ENCODE measurements around the gene COG5.
"Not testable (repeated sequence)": the region's sequence is repeated elsewhere in the genome, so short reads cannot be mapped to it uniquely, and the experiment has no call there.

Gene COG5

DNA sequence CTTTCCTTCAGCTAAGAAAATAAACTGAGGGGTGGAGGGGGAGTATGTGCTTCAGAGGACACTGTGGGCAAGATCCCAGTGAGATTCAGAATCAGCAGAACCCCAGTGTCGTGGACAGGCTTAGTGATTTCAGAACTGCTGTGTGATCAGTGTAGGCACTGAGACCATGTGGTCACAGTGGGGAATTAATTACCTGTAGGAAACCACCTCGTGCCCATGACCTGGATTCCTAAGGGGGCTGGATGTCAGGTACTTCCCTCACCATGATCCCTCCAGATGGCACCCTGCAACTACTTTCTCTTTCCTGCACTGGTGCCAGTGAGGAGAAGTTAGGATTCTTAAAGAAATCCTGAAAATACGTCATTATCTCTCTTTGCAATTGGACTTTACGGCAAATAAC is 330.5 kb downstream of the COG5 start:
- no peak overlapping the region for H3K4me3 ChIP-seq (ENCODE audit: low read depth, low read length)
- no peak for TF ChIP-seq CTCF (IDR thresholded peaks at IDR 0.05; ENCODE audit: low read depth, low read length)

DNA sequence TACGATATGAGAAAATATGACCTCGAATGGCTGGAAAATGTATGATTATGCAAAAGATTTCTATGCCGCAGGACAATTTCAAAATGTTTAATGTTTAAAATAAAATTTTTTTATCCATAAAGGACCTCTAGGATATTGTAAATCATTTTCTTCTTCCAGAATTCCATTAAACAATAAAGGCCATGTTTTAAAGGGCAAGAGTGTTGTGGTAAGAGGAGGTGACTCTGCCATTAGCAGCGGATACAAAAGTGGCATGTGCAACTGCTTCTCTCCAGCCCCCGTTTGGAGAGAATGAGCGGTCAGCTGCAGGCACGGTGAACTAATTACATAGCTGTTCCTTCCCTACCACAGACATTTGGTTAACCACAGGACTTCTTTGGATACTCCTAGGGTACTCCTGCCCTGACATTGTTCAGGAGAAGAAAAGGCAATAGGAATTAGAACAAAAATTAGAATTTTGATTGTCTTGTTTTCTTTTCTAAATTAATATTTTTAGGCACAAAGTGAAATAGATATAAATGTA is 331.1 kb downstream of the COG5 start:
- TF ChIP-seq CTCF (IDR thresholded peaks at IDR 0.05; ENCODE audit: low read depth, low read length) = no peak
- H3K4me3 ChIP-seq (ENCODE audit: low read depth, low read length) = no peak overlapping the region

DNA sequence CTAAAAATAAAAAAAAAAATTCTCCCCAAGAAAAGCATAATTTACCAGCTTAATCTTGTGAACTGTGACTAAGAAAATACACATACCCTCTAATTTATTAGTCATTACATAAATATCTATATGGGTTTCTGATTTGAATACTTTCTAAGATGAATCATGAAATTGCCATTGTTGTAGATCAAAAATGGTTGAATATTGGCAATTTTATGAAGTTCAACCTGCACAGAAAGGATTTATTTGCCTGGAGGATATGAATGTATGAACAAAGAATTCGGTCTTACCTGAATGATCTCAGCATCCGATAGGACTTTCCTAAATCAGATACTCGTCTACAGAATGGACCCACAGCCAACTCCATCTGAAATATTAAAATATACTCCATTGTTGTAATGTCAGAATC is 333.4 kb downstream of the COG5 start:
- no peak overlapping the region for H3K4me3 ChIP-seq (ENCODE audit: low read depth, low read length)
- no peak for TF ChIP-seq CTCF (IDR thresholded peaks at IDR 0.05; ENCODE audit: low read depth, low read length)

DNA sequence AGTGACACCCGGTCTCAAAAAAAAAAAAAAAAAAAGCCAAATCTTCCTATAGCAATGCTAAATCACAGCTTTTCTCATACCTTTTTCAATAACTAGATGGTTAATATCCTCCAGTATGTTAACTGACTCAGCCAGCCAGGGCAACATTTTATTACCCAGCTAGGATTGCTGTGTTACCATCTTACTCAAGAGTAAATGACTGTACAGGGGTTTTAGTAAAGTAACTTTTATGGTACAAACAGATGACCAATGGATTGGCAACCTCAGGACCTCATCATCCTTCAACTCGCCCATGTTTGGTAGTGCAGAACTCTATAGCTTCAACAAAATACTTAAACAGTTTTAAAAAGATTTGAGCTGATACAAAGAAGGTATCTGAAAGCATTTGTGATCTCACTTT is 335.4 kb downstream of the COG5 start:
- no peak overlapping the region for H3K4me3 ChIP-seq (ENCODE audit: low read depth, low read length)
- no peak for TF ChIP-seq CTCF (IDR thresholded peaks at IDR 0.05; ENCODE audit: low read depth, low read length)

DNA sequence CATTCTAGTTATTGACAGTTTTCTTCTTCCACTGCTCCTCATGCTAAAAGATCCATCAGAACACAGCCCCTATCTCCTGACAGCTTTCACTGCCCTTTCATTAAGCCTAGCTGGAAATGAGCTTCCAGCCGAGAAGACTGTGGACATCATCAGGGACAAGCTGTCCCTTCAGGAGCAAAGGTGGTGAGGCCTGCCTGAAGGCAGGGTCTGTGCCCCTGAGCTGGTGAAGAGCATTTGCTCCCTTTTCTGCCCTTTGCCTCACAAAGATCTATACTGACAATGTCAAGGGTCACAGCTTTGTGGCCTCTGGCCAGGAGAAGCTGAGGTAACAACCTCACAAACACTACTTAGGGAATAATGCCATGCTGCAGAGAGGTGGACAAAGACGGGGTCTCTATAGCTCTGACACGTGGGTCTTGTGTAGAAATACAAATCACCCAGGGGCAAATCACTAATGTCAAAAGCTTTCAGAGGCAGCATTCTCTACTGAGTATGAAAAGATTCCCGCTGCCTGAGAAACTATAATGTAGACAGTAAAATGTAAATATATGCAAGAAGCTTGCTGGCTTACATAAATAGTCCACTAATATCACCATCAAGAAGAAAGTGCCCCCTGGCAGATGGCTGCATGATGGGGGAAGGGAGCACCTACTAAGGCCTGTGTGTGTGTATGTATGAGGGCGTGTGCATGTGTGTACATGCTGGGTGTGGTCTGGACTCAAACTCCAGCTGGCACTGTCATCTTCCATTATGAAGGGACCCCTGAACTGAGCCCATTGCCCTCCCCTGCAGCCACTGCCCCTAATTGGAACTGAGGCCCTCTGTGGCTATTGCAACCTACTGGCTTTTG is 339.1 kb downstream of the COG5 start:
- no peak overlapping the region for H3K4me3 ChIP-seq (ENCODE audit: low read depth, low read length)
- no peak for TF ChIP-seq CTCF (IDR thresholded peaks at IDR 0.05; ENCODE audit: low read depth, low read length)

DNA sequence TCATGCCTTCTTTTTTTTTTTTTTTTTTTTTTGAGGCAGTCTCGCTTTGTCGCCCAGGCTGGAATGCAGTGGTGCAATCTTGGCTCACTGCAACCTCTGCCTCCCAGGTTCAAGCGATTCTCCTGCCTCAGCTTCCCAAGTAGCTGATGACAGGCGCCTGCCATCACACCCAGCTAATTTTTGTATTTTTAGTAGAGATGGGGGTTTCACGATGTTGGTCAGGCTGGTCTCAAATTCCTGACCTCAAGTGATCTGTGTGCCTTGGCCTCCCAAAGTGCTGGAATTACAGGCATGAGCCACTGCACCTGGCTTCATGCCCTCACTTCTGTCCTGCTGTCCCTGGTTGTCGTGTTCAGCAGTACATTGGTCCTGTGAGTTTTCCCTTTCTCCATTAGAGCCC is 342.9 kb downstream of the COG5 start:
- H3K4me3 ChIP-seq (ENCODE audit: low read depth, low read length) = not testable (repeated sequence)

DNA sequence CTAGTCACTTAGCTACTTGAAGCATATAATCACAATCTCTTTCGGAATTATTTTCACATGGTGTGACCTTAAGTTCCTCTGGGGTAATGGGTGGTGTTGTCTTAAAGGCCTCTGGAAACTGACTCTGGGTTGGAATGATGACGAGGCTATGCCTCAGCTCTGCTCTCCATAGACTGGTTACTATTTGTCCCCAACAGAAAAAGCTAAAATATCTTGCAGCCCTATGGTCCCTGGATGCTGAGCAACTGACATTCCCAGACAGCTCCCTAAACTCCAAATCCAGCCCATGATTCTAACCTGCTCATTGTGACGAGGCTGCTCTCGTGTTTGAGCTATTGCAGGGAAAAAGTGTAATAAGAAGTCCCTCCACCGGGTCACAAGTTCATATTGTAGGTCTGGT is 343.4 kb downstream of the COG5 start:
- no peak overlapping the region for H3K4me3 ChIP-seq (ENCODE audit: low read depth, low read length)
- no peak for TF ChIP-seq CTCF (IDR thresholded peaks at IDR 0.05; ENCODE audit: low read depth, low read length)
